Neutrophil (primary cell): ENCODE data around the gene ANXA8L1.
"Not testable (repeated sequence)": the region's sequence is repeated elsewhere in the genome, so short reads cannot be mapped to it uniquely, and the experiment has no call there.

Experiments
- H3K27ac ChIP-seq: fragments of 200-600 bp; sonication (generic); 2 replicates; pipeline ENCODE4 v1.5.1; 2016; ENCODE audit warnings: mild to moderate bottlenecking, moderate library complexity
- H3K27me3 ChIP-seq: fragments of 200-600 bp; sonication (generic); 2 replicates; pipeline ENCODE4 v1.6.0; 2016; ENCODE audit warnings: mild to moderate bottlenecking
- H3K36me3 ChIP-seq: fragments of 200-600 bp; sonication (generic); 2 replicates; pipeline ENCODE4 v1.5.1; 2017
- H3K4me1 ChIP-seq, 2 experiments: fragments of 200-600 bp in 1 of 2; sonication (generic) in 1 of 2; 1 replicate in 1 of 2; 2 replicates in 1 of 2; pipeline versions ENCODE4 v1.5.1 to v1.6.1; 2013 to 2016; ENCODE audit warnings: low read depth in 1 of 2, low read length in 1 of 2, mild to moderate bottlenecking in 1 of 2, moderate library complexity in 1 of 2; ENCODE audit not compliant: control insufficient read depth in 1 of 2, insufficient read depth in 1 of 2
- H3K4me3 ChIP-seq, 2 experiments: fragments of 200-600 bp in 1 of 2; sonication (generic) in 1 of 2; 1 replicate in 1 of 2; 2 replicates in 1 of 2; pipeline ENCODE4 v1.5.1; 2013 to 2016; ENCODE audit warnings: low read depth in 1 of 2, low read length in 1 of 2, mild to moderate bottlenecking in 1 of 2, moderate library complexity in 1 of 2
- H3K9me3 ChIP-seq: fragments of 200-600 bp; sonication (generic); 2 replicates; pipeline ENCODE4 v1.5.1; 2016

ANXA8L1 gene

GRCh38 chr10:46391422-46391821 is 15.8 kb downstream of the ANXA8L1 start:
- H3K36me3 ChIP-seq, H3K9me3 ChIP-seq, H3K4me3 ChIP-seq, H3K27me3 ChIP-seq, H3K27ac ChIP-seq, H3K4me1 ChIP-seq: not testable (repeated sequence)

- not testable (repeated sequence) for H3K4me3 ChIP-seq, H3K27ac ChIP-seq, H3K36me3 ChIP-seq, H3K9me3 ChIP-seq, H3K4me1 ChIP-seq
- peaks cover 14% of the 10 kb centered on the region for H3K27me3 ChIP-seq
These were observed 21.1 kb downstream of the ANXA8L1 start for GRCh38 chr10:46396441-46397279.

GRCh38 chr10:46397767-46398166 is 22.2 kb downstream of the ANXA8L1 start:
- H3K9me3 ChIP-seq, H3K4me3 ChIP-seq, H3K4me1 ChIP-seq, H3K36me3 ChIP-seq, H3K27ac ChIP-seq: not testable (repeated sequence)
- peaks cover 14% of the 10 kb centered on the region for H3K27me3 ChIP-seq

- not testable (repeated sequence) for H3K27ac ChIP-seq, H3K36me3 ChIP-seq, H3K9me3 ChIP-seq, H3K4me1 ChIP-seq, H3K4me3 ChIP-seq
- peaks cover 14% of the 10 kb centered on the region for H3K27me3 ChIP-seq
These were observed 22.8 kb downstream of the ANXA8L1 start for GRCh38 chr10:46398212-46398886.

GRCh38 chr10:46409556-46409955 is 34.0 kb downstream of the ANXA8L1 start:
- H3K27ac ChIP-seq, H3K27me3 ChIP-seq, H3K36me3 ChIP-seq, H3K4me1 ChIP-seq, H3K4me3 ChIP-seq, H3K9me3 ChIP-seq: not testable (repeated sequence)

GRCh38 chr10:46411123-46411522 is 35.5 kb downstream of the ANXA8L1 start:
- H3K27me3 ChIP-seq, H3K9me3 ChIP-seq, H3K4me3 ChIP-seq, H3K27ac ChIP-seq, H3K4me1 ChIP-seq, H3K36me3 ChIP-seq: not testable (repeated sequence)

- H3K9me3 ChIP-seq, H3K36me3 ChIP-seq, H3K4me1 ChIP-seq, H3K27ac ChIP-seq, H3K27me3 ChIP-seq, H3K4me3 ChIP-seq: not testable (repeated sequence)
These were observed 37.1 kb downstream of the ANXA8L1 start for GRCh38 chr10:46412665-46413064.

- H3K4me3 ChIP-seq, H3K27me3 ChIP-seq, H3K36me3 ChIP-seq, H3K4me1 ChIP-seq, H3K9me3 ChIP-seq, H3K27ac ChIP-seq: not testable (repeated sequence)
These were observed 39.7 kb downstream of the ANXA8L1 start for GRCh38 chr10:46415291-46415690.

GRCh38 chr10:46418283-46418682 is 42.7 kb downstream of the ANXA8L1 start:
- H3K27ac ChIP-seq, H3K9me3 ChIP-seq, H3K4me1 ChIP-seq, H3K27me3 ChIP-seq, H3K36me3 ChIP-seq, H3K4me3 ChIP-seq: not testable (repeated sequence)

GRCh38 chr10:46419570-46420379 is 44.2 kb downstream of the ANXA8L1 start:
- H3K36me3 ChIP-seq, H3K9me3 ChIP-seq, H3K4me3 ChIP-seq, H3K27me3 ChIP-seq, H3K4me1 ChIP-seq, H3K27ac ChIP-seq: not testable (repeated sequence)

- H3K9me3 ChIP-seq, H3K4me1 ChIP-seq, H3K27ac ChIP-seq, H3K4me3 ChIP-seq, H3K27me3 ChIP-seq, H3K36me3 ChIP-seq: not testable (repeated sequence)
These were observed 48.0 kb downstream of the ANXA8L1 start for GRCh38 chr10:46423550-46423949.

GRCh38 chr10:46440942-46441341 is 65.4 kb downstream of the ANXA8L1 start:
- not testable (repeated sequence) for H3K4me1 ChIP-seq, H3K36me3 ChIP-seq, H3K9me3 ChIP-seq, H3K27me3 ChIP-seq, H3K27ac ChIP-seq, H3K4me3 ChIP-seq
